PFSK-1 (cell line): ENCODE data around the gene LRRC8D.

Experiments
- FOXP2 ChIP-seq: optimal IDR thresholded peaks from 2 replicates; pipeline ENCODE3; 2011; ENCODE audit warnings: borderline replicate concordance, control low read depth, inconsistent platforms; ENCODE audit not compliant: insufficient read depth; ENCODE audit errors: extremely low read length, extremely low read depth
- POLR2AphosphoS5 ChIP-seq: IDR thresholded peaks from 2 replicates; pipeline ENCODE4 v1.6.1; 2012; ENCODE audit warnings: low read depth, mild to moderate bottlenecking, control low read depth, low read length, moderate library complexity
- REST ChIP-seq, 2 experiments: IDR thresholded peaks; 2 replicates each; pipeline versions ENCODE4 v1.6.1 to v1.8.0; 2011 to 2012; ENCODE audit warnings: low read depth in 2 of 2, low read length in 2 of 2, control low read depth in 1 of 2, inconsistent platforms in 1 of 2, mild to moderate bottlenecking in 1 of 2, moderate library complexity in 1 of 2; ENCODE audit not compliant: insufficient read depth in 1 of 2
- SIN3A ChIP-seq: IDR thresholded peaks from 2 replicates; pipeline ENCODE4 v1.6.1; 2012; ENCODE audit warnings: mild to moderate bottlenecking, low read length, moderate library complexity, borderline replicate concordance; ENCODE audit not compliant: insufficient read depth
- TAF1 ChIP-seq: IDR thresholded peaks from 2 replicates; pipeline ENCODE4 v1.6.1; 2012; ENCODE audit warnings: low read length, control low read depth, borderline replicate concordance; ENCODE audit not compliant: insufficient read depth

LRRC8D gene

GRCh38 chr1:89954401-89954800 is 133.6 kb downstream of the LRRC8D start:
- TF ChIP-seq SIN3A = no peak
- no peak for TF ChIP-seq REST (IDR thresholded peaks at IDR 0.05; ENCODE audit: insufficient read depth in 1 of 2, low read depth in 2 of 2, low read length in 2 of 2)
- TF ChIP-seq TAF1 = no peak
- no peak for TF ChIP-seq FOXP2
- TF ChIP-seq POLR2AphosphoS5 = no peak

GRCh38 chr1:89955311-89956205 is 134.7 kb downstream of the LRRC8D start:
- TF ChIP-seq FOXP2 (no peak), REST (IDR thresholded peaks at IDR 0.05; ENCODE audit: insufficient read depth in 1 of 2, low read depth in 2 of 2, low read length in 2 of 2) (no peak), POLR2AphosphoS5 (no peak), TAF1 (no peak), SIN3A (no peak)

- TF ChIP-seq SIN3A (no peak), REST (IDR thresholded peaks at IDR 0.05; ENCODE audit: insufficient read depth in 1 of 2, low read depth in 2 of 2, low read length in 2 of 2) (no peak), TAF1 (no peak), POLR2AphosphoS5 (no peak), FOXP2 (no peak)
Observed at GRCh38 chr1:89957107-89957506, 136.3 kb downstream of the LRRC8D start.

GRCh38 chr1:89958851-89959654 is 138.2 kb downstream of the LRRC8D start:
- TF ChIP-seq REST (IDR thresholded peaks at IDR 0.05; ENCODE audit: insufficient read depth in 1 of 2, low read depth in 2 of 2, low read length in 2 of 2) (no peak), FOXP2 (no peak)

- TF ChIP-seq TAF1 = no peak
- no peak for TF ChIP-seq REST (IDR thresholded peaks at IDR 0.05; ENCODE audit: insufficient read depth in 1 of 2, low read depth in 2 of 2, low read length in 2 of 2)
- TF ChIP-seq SIN3A = no peak
- TF ChIP-seq FOXP2 = no peak
- TF ChIP-seq POLR2AphosphoS5 = no peak
Observed at GRCh38 chr1:89959719-89960118, 138.9 kb downstream of the LRRC8D start.
